NCI-H82 treated with DMSO at 0.1 percent for 48 hours (cell line): ENCODE results near the gene TPPP3.
"Not testable (repeated sequence)": the region's sequence is repeated elsewhere in the genome, so short reads cannot be mapped to it uniquely, and the experiment has no call there.

Source experiments
- DNase-seq: peaks from one replicate; lab custom pipeline; 2025; ENCODE audit not compliant: unreplicated experiment; lab: John Stamatoyannopoulos, UW

The TPPP3 gene

DNA sequence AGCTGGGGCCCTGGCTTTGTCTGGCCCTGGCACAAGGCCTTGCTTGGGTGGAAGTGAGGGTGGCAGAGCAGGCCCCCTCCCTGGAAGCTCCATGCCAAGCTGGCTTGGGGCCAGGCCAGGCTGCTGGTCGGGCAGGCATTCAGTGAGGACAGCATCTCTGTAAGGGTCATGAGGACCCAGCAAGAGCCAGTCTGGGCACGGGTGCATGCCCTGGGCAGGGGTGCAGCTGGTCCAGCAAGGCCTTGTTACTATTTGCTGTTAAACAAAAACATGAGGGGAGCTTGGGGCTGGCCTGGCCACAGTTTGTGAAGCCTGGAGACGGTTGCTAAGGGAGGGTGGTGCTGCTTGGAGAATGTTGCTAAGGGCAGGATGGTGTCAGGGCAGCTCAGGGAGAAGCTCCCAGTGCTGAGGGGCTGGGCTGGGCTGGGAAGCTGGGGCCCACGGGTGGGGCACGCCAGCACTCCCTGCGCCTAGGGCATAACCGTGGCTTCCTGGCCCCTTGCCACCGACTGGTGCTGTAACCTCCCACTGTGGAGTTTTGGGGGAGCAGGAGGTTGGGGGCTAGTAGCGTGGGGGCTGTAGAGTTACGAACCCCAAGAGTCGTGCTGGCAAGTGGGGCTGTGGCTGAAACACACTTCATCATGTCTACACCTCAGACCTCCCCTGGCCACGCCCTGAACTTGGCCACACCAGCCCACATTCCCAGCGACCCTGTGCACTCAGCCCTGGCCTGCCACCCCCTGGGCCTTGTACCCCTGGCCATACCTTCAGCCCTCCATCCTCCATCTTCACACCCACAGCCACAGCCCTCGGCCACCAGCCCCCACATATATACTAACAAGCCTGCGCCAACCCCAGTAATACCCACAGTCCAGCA is 1.6 kb downstream of the TPPP3 start:
- no peak for DNase-seq

DNA sequence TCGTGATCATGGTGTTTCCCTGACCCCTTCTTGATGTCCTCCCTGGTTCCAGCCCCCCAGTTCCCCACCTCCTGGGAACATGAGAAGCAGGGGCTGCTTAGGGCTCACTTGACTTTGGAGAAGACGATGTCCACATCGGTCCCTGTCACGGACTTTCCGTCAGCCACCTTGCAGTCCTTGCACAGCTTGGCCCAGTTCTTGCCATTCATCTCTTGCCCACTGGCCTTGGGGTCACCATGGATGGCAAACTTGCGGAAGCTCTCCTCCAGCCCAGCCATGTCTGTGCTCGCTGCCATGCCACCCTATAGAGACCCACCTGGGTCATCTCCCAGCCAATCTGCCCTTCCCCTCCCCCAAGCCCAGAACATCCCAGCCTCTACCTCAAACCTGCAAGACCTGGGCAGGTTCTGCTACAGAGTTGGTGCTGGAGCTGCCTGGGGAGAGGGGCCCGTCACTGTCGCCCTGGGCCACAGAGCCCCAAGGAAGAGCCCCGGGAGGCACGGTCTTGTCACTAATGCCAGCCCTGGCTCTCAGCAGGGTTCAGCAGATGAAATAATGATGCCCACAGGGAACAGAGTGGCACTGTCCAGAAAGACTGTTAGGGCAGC is 2.4 kb downstream of the TPPP3 start:
- DNase-seq: no peak

DNA sequence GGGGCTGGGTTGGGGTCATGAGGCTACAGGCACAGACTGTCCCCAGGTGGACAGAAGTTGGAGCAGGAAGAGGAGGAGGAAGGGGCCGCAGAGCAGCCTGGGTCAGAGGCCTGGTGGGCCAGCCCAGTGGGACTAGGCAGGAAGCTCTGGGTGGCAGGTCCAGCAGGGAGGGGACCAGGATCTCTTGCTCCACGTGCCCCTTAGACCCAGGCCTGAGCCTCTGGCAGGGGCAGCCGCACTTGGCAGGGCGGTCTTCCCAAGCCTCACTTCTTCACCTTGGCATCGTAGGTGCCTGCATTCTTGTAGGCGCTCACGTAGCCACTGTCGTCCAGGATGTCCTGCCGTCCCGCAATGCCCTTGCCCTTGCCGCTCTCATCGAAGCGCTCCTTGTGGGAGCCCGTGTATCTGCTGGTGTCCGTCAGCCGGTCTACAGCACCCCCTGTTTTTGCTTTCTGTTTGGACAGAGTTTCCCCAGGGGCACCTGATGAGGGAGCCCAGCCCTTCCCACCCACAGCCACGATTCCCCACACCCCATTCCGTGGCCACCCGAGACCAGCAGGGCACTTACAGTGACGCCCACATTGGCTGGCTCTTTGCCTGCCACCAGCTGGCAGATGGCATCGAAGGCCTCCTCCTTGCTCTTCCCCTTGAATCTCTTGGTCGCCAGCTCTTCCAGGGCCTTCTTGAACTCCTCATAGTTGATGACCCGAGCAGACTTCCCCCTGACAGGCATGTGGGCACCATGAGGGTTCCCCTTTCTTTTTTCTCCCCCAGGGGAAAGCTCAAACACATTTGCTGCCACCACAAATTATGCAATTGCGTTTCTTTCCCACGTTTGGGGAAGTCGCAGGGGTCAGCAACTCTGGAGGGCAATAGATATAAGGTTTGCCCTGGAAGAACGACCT is 3.1 kb downstream of the TPPP3 start:
- DNase-seq: no peak

DNA sequence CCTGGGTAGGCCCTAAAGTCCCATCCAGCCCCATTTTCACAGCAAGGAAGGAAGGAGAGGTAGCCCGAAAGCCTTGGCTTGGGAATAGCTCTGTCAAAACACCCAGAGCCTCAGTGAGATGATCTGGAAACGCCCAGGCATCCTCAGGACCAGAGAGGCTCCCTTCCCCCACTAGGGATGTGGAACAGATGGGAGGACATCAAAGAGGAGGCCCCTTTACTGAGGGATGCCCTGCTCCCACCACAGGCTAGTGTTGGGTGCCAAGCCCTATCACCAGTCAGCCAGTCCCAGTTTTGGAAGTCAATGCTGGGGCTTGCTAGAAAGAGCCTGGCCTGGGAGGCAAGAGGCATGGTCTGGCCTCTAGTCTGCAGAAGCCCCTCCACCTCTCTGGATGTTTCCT is 4.7 kb downstream of the TPPP3 start:
- DNase-seq: no peak

DNA sequence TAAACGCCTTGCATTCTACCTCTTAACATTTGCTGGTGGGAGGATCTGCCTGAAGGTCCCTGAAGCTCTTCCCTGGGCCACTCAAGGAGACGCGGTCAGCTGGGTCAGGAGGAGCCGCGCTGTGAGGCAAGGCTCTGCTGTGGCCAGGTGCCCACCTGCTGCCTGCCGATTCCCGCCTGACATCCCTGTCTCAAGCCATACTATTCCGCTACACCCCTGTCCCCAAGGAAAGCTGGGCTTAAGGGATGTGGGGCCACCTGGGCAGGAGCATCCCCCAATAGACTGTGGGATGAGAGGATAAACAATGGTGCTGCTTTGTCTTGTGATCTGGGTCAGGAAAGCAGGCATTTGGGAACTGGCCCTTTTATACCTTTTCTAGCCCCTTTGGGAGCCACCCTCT is 5.1 kb downstream of the TPPP3 start:
- no peak for DNase-seq

DNA sequence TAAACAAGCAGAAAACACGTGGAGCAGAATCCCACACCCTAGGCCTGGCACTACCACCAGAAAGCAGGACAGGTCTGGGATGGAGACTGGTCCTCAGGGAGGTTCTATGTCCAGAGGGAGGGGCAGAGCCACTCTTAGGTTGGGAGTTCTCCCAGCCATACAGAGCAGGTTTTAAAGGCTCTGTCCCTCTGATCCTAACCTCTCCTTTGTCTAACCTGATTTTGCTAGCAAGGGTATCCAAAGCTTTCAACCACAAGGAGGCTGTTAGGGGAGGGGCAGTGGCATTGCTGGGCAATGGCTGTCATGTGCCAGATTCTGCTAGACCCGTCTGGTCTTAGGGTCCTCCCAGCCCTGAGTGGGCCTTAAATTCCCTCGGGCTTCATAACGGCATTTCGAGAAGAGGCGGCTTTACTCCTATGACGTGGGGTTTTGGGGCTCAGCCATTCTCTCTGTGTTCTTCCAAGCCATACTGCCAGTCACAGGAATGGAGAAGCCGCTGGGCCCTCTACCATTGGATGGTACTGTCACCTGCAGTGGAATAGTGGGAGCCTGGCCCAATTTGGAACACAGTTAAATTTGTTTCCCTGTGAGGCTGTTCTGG is 5.7 kb downstream of the TPPP3 start:
- DNase-seq: no peak

DNA sequence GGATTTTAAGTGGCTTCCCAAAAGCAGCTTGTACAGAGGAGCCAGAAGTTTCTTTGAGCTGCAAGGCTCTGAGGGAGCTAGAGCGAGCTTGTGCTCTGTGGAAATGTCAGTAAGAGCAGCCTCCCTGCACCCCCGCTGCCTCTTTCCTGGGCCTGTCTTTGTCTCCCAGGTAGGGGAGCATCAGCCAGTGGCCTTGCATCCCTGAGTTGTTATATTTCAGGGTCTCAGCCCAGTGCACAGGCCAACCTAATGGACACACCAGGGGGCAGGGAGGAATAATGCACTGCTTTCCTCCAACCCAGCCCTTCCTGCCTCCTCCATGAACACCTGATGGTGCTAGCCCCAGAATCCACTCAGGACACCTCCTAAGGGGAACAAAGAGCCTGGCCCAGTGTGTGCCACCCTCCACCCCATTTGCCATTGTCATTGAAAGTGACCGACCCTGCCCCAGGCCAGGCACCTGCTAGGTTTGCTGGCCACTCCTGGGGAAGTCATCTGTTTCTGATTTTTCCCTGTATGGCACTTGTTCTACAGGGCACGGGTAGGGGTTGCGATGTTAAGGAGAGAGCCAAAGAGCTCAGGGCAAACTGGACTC is 6.3 kb downstream of the TPPP3 start:
- no peak for DNase-seq

DNA sequence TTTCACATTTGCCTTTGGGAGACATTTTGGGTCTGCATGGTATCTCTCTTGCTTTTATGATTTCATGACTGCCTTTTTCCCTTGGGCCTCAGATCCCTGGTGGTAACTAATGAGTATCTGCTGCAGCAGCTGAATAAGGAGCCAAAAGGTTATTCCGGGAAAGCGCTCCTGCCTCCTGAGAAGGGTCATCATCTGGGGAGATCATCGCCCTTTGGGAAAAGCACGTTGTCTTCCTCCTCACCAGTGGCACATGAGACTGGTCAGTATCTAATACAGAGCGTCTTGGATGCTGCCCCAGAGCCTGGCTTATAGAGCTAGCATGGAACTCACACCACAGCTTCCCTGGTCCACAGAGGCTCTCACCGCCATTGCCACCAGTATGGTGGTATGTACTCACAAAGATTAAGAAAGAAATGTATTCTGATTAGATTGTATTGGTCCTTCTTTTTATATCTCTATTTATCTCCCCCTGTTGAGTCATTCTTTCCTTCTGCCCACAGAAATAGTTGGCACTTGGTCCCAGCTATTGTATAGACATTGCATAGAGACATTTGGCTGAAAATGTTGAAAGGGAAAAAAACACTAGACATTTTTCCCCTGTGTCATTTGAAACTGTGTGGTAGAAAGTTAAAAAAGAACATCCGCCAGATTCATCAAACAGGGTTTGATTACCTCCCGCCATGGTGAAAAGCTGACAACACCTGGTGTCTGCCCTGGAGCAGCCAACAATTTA is 8.4 kb downstream of the TPPP3 start:
- DNase-seq: no peak

DNA sequence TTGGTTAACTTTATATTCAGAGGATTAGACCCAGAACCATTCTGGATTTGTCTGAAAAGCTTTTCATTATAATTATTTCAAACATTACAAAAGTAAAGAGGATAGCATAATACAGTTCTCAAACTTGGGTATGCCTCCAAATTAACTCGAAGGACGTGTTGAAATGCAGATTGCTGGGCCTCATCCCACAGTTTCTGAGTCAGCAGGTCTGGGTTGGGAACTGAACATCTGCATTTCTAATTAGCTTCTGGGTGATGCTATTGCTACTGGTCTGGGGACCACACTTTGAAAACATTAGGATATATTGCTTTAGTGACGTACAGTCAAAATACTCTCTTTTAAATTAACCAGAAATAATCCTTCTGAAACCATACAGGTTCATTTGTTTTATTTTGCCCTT is 10.0 kb downstream of the TPPP3 start:
- DNase-seq: no peak

DNA sequence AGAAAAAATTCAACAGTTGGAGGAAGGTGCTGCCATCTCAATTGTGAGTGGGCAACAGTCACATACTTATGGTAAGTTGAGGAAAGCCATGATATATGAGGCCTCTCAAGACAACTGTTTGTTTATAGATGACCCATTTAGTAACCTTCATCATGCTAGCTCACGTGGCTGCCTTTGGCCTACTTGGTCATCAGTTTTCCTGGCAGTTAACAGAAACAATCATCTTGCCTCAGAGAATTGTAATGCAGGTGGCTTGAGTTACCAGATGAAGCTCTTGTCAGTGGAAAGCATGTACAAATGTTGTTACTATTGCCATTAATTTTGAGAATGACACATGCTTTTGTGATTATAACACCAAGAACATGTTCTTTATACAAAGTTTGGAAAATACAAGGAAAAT is 14.7 kb downstream of the TPPP3 start:
- no peak for DNase-seq

DNA sequence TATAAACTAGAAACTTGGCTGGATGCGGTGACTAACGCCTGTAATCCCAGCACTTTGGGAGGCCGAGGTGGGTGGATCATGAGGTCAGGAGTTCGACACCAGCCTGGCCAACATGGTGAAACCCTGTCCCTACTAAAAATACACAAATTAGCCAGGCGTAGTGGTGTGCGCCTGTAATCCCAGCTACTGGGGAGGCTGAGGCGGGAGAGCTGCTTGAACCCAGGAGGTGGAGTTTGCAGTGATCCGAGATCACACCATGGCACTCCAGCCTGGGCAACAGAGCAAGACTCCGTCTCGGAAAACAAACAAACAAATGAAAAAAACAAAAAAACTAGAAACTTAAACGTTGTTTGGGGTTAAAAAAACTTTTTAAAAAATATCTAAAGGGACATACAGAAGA is 17.3 kb downstream of the TPPP3 start:
- not testable (repeated sequence) for DNase-seq

DNA sequence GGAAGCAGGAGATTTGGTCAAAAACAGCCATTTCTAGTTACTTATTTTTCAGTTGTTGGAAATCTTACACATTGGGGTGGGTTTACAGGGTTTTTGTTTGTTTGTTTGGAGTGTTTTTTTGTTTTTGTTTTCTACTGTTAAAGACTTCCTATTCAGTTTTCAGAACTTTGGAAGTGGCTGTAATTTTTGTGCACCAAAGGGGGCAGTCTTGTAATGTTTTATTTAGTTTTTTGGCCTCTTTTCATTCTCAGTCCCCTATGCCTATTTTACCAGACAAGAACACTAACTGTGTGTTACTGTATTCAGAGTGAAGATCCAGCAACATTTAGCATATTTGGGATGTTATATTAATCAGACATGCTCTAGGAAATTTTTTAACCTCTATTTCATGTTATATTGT is 20.6 kb downstream of the TPPP3 start:
- no peak for DNase-seq

DNA sequence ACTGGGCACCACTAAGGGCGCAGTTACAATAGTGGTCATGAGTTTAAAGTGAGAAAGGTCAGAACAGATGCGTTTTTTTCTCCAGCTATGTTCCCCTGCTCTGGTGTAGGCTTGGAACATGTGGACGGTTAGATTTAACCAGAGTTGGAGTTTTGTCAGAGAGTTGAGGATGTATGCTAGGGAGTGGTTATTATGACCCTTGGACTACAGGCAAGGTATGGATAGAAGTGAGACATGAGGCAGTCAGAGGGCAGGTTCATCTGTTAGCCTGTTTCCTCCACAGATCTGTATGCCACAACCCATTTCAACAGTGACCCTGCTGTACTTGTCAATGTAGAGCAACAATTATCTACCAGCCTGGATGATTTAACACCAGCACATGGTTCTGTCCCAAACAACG is 22.6 kb downstream of the TPPP3 start:
- no peak for DNase-seq

DNA sequence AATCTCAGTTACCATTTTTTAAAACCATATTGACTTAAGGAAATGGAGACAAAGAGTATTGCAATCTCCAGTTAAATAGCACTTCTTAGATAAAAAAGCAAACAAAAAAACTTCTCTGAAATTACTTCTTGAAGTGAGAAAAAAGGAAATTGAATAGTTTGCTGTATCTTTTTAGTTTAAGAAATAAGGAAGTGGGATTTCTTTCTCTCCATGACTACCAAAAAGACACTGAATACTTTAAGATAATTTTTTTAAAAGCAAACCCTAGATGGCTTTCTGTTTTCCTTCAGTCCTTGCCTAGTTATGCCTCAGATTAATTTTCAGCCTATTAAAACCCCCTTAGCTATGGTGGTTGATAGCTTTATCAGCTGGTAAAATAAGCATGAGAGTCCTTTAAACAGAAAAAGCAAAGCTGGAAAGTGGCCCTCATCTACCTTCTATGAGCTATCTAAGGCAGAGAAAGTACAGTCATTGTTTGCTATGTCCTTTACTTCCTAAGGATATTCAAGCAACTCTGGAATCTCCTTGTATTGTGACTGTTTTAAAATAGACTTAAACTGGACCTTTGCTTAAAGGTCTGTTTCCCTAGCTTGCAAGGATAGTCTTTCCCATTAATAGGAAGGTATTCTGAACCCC is 28.6 kb downstream of the TPPP3 start:
- no peak for DNase-seq

DNA sequence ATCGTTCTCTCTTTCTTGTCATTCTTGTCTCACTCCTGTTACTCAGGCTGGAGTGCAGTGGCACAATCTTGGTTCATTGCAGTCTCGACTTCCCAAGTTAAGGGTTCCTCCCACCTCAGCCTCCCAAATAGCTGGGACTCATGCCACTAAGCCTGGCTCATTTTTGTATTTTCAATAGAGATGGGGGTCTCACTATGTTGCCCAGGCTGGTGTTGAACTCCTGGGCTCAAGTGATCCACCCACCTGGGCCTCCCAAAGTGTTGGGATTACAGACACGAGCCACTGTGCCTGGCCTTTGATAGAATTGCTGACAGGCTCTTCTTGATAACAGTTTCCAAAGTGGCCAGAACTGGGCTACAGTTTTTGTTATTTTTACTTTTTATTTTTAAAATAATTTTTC is 32.3 kb downstream of the TPPP3 start:
- DNase-seq: no peak

DNA sequence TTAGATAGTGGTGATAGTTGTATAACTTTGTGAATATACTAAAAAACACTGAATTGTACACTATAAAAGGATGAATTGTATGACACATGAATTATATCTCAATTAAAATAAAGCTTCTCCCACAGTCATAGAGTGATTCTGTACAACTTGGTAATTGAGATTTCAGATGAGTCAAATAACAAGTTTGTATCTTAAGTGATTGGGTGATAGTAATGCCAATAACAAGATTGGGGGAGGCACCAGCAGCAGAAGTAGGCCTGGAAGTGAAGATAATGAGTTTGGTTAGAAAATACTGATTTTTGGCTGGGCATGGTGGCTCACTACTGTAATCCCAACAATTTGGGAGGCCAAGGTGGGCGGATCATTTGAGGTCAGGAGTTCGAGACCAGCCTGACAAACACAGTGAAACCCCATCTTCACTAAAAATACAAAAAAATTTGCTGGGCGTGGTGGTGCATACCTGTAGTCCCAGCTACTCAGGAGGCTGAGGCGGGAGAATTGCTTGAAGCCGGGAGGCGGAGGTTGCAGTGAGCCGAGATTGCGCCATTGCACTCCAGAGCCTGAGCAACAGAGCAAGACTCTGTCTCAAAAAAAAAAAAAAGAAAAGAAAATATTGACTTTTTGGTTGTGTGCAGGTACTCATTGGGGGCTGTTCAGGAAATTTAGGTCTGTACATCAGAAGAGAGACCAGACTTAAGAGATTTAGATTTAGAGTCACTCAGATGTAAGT is 33.6 kb downstream of the TPPP3 start:
- DNase-seq: not testable (repeated sequence)

DNA sequence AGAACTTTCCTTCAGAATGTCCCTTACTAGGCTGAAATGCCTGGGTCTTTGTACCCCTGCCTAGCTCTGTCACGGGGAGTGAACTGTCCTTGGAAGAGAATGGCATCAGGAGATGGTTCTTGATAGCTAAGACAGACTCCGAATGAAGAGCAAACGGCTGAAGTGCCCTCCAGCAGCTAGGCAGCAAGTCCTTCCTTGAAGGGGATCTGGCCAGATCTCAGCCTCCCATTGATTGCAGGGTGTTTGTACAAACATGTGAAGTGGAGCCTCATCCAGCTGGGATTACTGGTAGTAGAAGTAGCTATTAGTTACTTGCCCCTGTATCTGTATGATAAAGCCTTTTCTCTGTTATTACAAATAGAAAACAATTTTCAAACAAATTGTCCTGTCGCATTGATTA is 35.7 kb downstream of the TPPP3 start:
- no peak for DNase-seq

DNA sequence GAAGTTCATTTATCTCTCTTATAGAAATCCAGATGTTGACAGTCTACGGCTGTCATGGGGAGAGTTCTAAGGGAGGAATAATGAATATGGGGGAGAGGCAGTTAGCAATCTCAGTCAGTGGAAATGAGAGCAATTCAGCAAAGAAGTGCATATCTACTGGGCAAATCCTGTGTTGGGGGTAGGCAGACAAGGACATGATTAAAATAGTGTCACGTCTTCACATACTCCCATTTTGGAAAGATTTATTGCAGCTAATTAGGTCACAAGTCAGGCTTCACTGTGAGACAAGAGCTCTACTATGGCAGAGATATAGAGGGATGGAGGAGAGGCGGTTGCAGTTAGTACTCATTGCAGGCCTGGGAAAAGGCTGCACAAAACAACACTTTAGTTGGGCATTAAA is 36.9 kb downstream of the TPPP3 start:
- DNase-seq: no peak

DNA sequence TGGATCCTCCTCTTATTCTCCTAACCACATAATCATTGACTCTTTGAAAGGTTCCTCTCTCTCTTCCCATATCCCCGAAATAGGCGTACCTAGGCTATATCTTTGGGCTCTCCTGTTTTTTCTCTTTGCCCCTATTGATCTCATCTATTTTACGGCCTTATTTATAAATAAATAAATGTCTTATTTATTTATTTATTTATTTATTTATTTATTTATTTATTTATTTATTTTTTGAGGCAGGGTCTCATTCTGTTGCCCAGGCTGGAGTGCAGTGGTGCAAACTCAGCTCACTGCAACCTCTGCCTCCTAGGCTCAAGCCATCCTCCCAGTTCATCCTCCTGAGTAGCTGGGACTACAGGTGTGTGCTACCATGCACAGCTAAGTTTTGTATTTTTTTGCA is 40.8 kb downstream of the TPPP3 start:
- DNase-seq: not testable (repeated sequence)
